GM23338 (cell line): Measurements from ENCODE around the gene USP6. TPM values are rescaled to one million over a fixed set of nuclear protein-coding genes. Genes with fewer than 3 reads are reported as not detected.
"Not testable (repeated sequence)": the region's sequence is repeated elsewhere in the genome, so short reads cannot be mapped to it uniquely, and the experiment has no call there.

Experiments
- ATAC-seq: fragments of 200-7000 bp; cut with Tn5 transposase; 3 replicates; pipeline ENCODE4 v1.9.1; 2020
- DNase-seq: peaks from one replicate; pipeline ENCODE4 v3.0.0-alpha.2; 2015; ENCODE audit warnings: low spot score
- H2AFZ ChIP-seq: fragments of 200-600 bp; sonication (generic); 2 replicates; pipeline ENCODE4 v1.8.0; 2016; ENCODE audit warnings: antibody characterized with exemption, mild to moderate bottlenecking, moderate library complexity
- H3F3A ChIP-seq: fragments of 200-600 bp; sonication (generic); replicated peaks from 2 replicates; pipeline ENCODE4 v1.8.0; 2017; ENCODE audit warnings: antibody characterized with exemption, mixed run types, low read depth
- H3K27ac ChIP-seq: fragments of 200-600 bp; sonication (generic); 2 replicates; pipeline ENCODE4 v1.6.1; 2016; ENCODE audit warnings: low read depth
- H3K27me3 ChIP-seq: fragments of 200-600 bp; sonication (generic); 2 replicates; pipeline ENCODE4 v1.8.0; 2016; ENCODE audit warnings: mild to moderate bottlenecking, mixed run types, moderate library complexity; ENCODE audit not compliant: insufficient read depth
- H3K36me3 ChIP-seq: fragments of 200-600 bp; sonication (generic); 2 replicates; pipeline ENCODE4 v1.8.0; 2016; ENCODE audit warnings: mild to moderate bottlenecking; ENCODE audit not compliant: insufficient read depth
- H3K4me1 ChIP-seq: fragments of 200-600 bp; sonication (generic); 2 replicates; pipeline ENCODE4 v1.8.0; 2016; ENCODE audit warnings: mild to moderate bottlenecking, moderate library complexity; ENCODE audit not compliant: insufficient read depth
- H3K4me2 ChIP-seq: fragments of 200-600 bp; sonication (generic); 2 replicates; pipeline ENCODE4 v1.7.1; 2017; ENCODE audit warnings: mixed run types
- H3K4me3 ChIP-seq: fragments of 200-600 bp; sonication (generic); 2 replicates; pipeline ENCODE4 v1.6.1; 2016; ENCODE audit warnings: mixed run types
- H3K79me2 ChIP-seq: fragments of 200-600 bp; sonication (generic); replicated peaks from 2 replicates; pipeline ENCODE4 v1.8.0; 2017; ENCODE audit warnings: mild to moderate bottlenecking; ENCODE audit not compliant: insufficient read depth
- H3K9me2 ChIP-seq: fragments of 200-600 bp; sonication (generic); 2 replicates; pipeline ENCODE4 v1.8.0; 2017; ENCODE audit not compliant: insufficient read depth
- H4K20me1 ChIP-seq: fragments of 200-600 bp; sonication (generic); replicated peaks from 2 replicates; pipeline ENCODE4 v1.8.0; 2017; ENCODE audit warnings: mild to moderate bottlenecking; ENCODE audit not compliant: insufficient read depth
- H3K27ac Mint-ChIP-seq: 2 replicates; pipeline ENCODE4 v1.8.0; 2020; ENCODE audit warnings: inconsistent platforms, mild to moderate bottlenecking, moderate library complexity, mixed read lengths
- H3K27me3 Mint-ChIP-seq: 3 replicates; pipeline ENCODE4 v1.8.0; 2022; ENCODE audit warnings: low read depth, mild to moderate bottlenecking, moderate library complexity, mixed read lengths, inconsistent platforms; ENCODE audit not compliant: insufficient read depth, poor library complexity
- H3K36me3 Mint-ChIP-seq: 3 replicates; pipeline ENCODE4 v1.8.0; 2021; ENCODE audit warnings: low read depth, mild to moderate bottlenecking, inconsistent platforms, moderate library complexity, mixed read lengths
- H3K4me1 Mint-ChIP-seq: 3 replicates; pipeline ENCODE4 v1.8.0; 2020; ENCODE audit warnings: mild to moderate bottlenecking, inconsistent platforms, mixed read lengths
- H3K4me3 Mint-ChIP-seq: 3 replicates; pipeline ENCODE4 v1.8.0; 2021; ENCODE audit warnings: moderate library complexity, mild to moderate bottlenecking, inconsistent platforms, mixed read lengths
- H3K9me3 Mint-ChIP-seq: 3 replicates; pipeline ENCODE4 v1.8.0; 2020; ENCODE audit warnings: moderate library complexity, mild to moderate bottlenecking, inconsistent platforms, mixed read lengths
- CTCF ChIP-seq, 2 experiments: fragments of 200-600 bp in 1 of 2; sonication (generic) in 1 of 2; conservative IDR thresholded peaks; 2 replicates each; pipeline versions ENCODE4 v1.5.1 to v1.6.1; 2016 to 2017; ENCODE audit warnings: antibody characterized with exemption in 2 of 2, low read depth in 2 of 2, mild to moderate bottlenecking in 2 of 2, moderate library complexity in 1 of 2
- JUNB ChIP-seq: IDR thresholded peaks from one replicate; pipeline ENCODE4 v1.6.1; 2016; ENCODE audit warnings: antibody characterized with exemption; ENCODE audit not compliant: unreplicated experiment
- NANOG ChIP-seq: IDR thresholded peaks from 2 replicates; pipeline ENCODE4 v1.6.1; 2016; ENCODE audit warnings: antibody characterized with exemption, borderline replicate concordance
- ZNF331 ChIP-seq: fragments of 250-450 bp; sonication (Bioruptor Pico); IDR thresholded peaks from 2 replicates; pipeline ENCODE4 v1.5.0; 2020; ENCODE audit warnings: low read depth, mild to moderate bottlenecking, moderate library complexity
- ZNF462 ChIP-seq: fragments of 250-450 bp; sonication (Bioruptor Pico); IDR thresholded peaks from 2 replicates; pipeline ENCODE4 v1.5.0; 2020; ENCODE audit warnings: mild to moderate bottlenecking, moderate library complexity
- polyA plus RNA-seq: library from polyadenylated mRNA; unstranded; fragments of >200 nt; fragmentation: Nextera tagmentation; extraction: Ambion mirVana; gene quantifications from 2 replicates; pipeline ENCODE4 v1.2.1, GENCODE V29; 2016
- total RNA-seq: library from RNA; depleted of rRNA; stranded (reverse); fragments of >200 nt; shearing (Covaris generic); gene quantifications from 2 replicates; pipeline ENCODE4 v1.2.3, GENCODE V29; 2014

The USP6 gene
- total and polyA plus RNA-seq, 2 experiments from 2014 or later = 0.94 to 1.3 TPM

- H3K4me3 Mint-ChIP-seq, H3K27ac Mint-ChIP-seq, H3K79me2 ChIP-seq, H3K4me1 Mint-ChIP-seq, H3K27me3 Mint-ChIP-seq, H3F3A ChIP-seq, H3K9me2 ChIP-seq, H3K27ac ChIP-seq, H4K20me1 ChIP-seq, ATAC-seq, H3K27me3 ChIP-seq, H3K4me2 ChIP-seq, H3K36me3 Mint-ChIP-seq, H2AFZ ChIP-seq, H3K4me1 ChIP-seq, H3K36me3 ChIP-seq, DNase-seq, H3K9me3 Mint-ChIP-seq, H3K4me3 ChIP-seq: not testable (repeated sequence)
These were observed 22.3 kb downstream of the USP6 start for GRCh38 chr17:5138198-5138544.

GRCh38 chr17:5138616-5139457 is 23.0 kb downstream of the USP6 start:
- no peak for TF ChIP-seq ZNF331 (CRISPR knock-in tag)
- no peak for TF ChIP-seq CTCF (conservative IDR thresholded peaks at IDR 0.05; ENCODE audit: low read depth in 2 of 2)
- DNase-seq = no peak
- Mint-ChIP-seq H3K36me3 (no peaks in the 10 kb centered on the region), H3K27ac (no peak overlapping the region), H3K4me1 (no peaks in the 10 kb centered on the region), H3K27me3 (peaks cover 4% of the 10 kb centered on the region), H3K9me3 (no peaks in the 10 kb centered on the region), H3K4me3 (no peak overlapping the region)
- ATAC-seq = no peak
- Histone ChIP-seq H3K79me2 (no peaks in the 10 kb centered on the region), H3F3A (no peaks in the 10 kb centered on the region), H4K20me1 (no peaks in the 10 kb centered on the region), H3K9me2 (no peaks in the 10 kb centered on the region), H3K4me1 (no peaks in the 10 kb centered on the region), H3K27me3 (no peaks in the 10 kb centered on the region), H3K4me2 (no peak overlapping the region), H3K27ac (no peak overlapping the region), H3K36me3 (no peaks in the 10 kb centered on the region), H3K4me3 (no peak overlapping the region), H2AFZ (no peak overlapping the region)

- H3K36me3 ChIP-seq = no peaks in the 10 kb centered on the region
- Mint-ChIP-seq H3K4me3 (no peak overlapping the region), H3K36me3 (no peaks in the 10 kb centered on the region)
- no peak for TF ChIP-seq NANOG
- no peak for TF ChIP-seq JUNB
- TF ChIP-seq ZNF462 = no peak
- no peak for TF ChIP-seq CTCF (conservative IDR thresholded peaks at IDR 0.05; ENCODE audit: low read depth in 2 of 2)
These were observed 23.6 kb downstream of the USP6 start for GRCh38 chr17:5139458-5139732.

More at GRCh38 chr17:5139458-5139732, 23.6 kb downstream of the USP6 start:
- no peaks in the 10 kb centered on the region for H3F3A ChIP-seq
- no peaks in the 10 kb centered on the region for H3K27me3 ChIP-seq
- no peaks in the 10 kb centered on the region for H3K9me2 ChIP-seq
- DNase-seq (no peak), ATAC-seq (no peak)
- no peaks in the 10 kb centered on the region for H3K4me1 Mint-ChIP-seq
- peaks cover 3% of the 10 kb centered on the region for H3K27me3 Mint-ChIP-seq
- H3K79me2 ChIP-seq = no peaks in the 10 kb centered on the region
- no peaks in the 10 kb centered on the region for H3K9me3 Mint-ChIP-seq
- H3K4me3 ChIP-seq = no peak overlapping the region
- no peak overlapping the region for H3K27ac Mint-ChIP-seq
- no peak overlapping the region for H3K4me2 ChIP-seq
- H3K4me1 ChIP-seq = no peaks in the 10 kb centered on the region
- H3K27ac ChIP-seq = no peak overlapping the region
- no peaks in the 10 kb centered on the region for H4K20me1 ChIP-seq
- no peak overlapping the region for H2AFZ ChIP-seq
